Large intestine (tissue), 3 donors: Measurements from ENCODE around the gene AKT1S1. TPM values are rescaled to one million over a fixed set of nuclear protein-coding genes. Genes with fewer than 3 reads are reported as not detected.

ENCODE experiments used
- DNase-seq, 2 donors: peaks; one replicate each; pipeline versions ENCODE4 v3.0.0 to v3.0.0-alpha.2; 2013
- H3K27ac ChIP-seq: one replicate; pipeline ENCODE4 v1.5.1; 2013; ENCODE audit warnings: low read length
- H3K27me3 ChIP-seq: 2 replicates; pipeline ENCODE4 v1.6.1; 2013; ENCODE audit warnings: low read length; ENCODE audit not compliant: control insufficient read depth, insufficient read depth
- H3K36me3 ChIP-seq: 2 replicates; pipeline ENCODE4 v1.6.1; 2013; ENCODE audit warnings: low read length; ENCODE audit not compliant: control insufficient read depth, insufficient read depth
- H3K4me1 ChIP-seq: one replicate; pipeline ENCODE4 v1.6.1; 2013; ENCODE audit warnings: low read length; ENCODE audit not compliant: control insufficient read depth, insufficient read depth
- H3K4me3 ChIP-seq: one replicate; pipeline ENCODE4 v1.5.1; 2013; ENCODE audit warnings: low read length
- H3K9me3 ChIP-seq: one replicate; pipeline ENCODE4 v1.6.1; 2013; ENCODE audit warnings: mild to moderate bottlenecking, low read depth, low read length, moderate library complexity; ENCODE audit not compliant: control insufficient read depth
- WGBS: methylation state at CpG from one replicate; pipeline ENCODE4 v1.1.5; 2013; ENCODE audit warnings: low lambda C conversion rate; ENCODE audit not compliant: insufficient coverage; 5-methylcytosine and 5-hydroxymethylcytosine counted together
- polyA plus RNA-seq: library from polyadenylated mRNA; unstranded; fragments of 120-200 nt; gene quantifications from one replicate; pipeline ENCODE4 v1.2.1, GENCODE V29; 2013

AKT1S1 gene
- polyA plus RNA-seq, 1 donor = 38.5 TPM

GRCh38 chr19:49920624-49921363 lies 43.6 kb upstream of the AKT1S1 start:
- Histone ChIP-seq H3K36me3 (peaks cover 67% of the 10 kb centered on the region), H3K4me1 (no peaks in the 10 kb centered on the region), H3K4me3 (no peak overlapping the region), H3K9me3 (no peaks in the 10 kb centered on the region), H3K27me3 (no peaks in the 10 kb centered on the region), H3K27ac (no peak overlapping the region)
- no CpG with 5 or more reads among the region's 24 CpGs for WGBS
- DNase-seq = no peak

- WGBS = no CpG with 5 or more reads among the region's 8 CpGs
- DNase-seq = no peak
- Histone ChIP-seq H3K27me3 (no peaks in the 10 kb centered on the region), H3K27ac (no peak overlapping the region), H3K36me3 (peaks cover 64% of the 10 kb centered on the region), H3K4me3 (no peak overlapping the region), H3K4me1 (peaks cover 3% of the 10 kb centered on the region), H3K9me3 (no peaks in the 10 kb centered on the region)
Measured at GRCh38 chr19:49918089-49918488, 40.9 kb upstream of the AKT1S1 start.

DNA sequence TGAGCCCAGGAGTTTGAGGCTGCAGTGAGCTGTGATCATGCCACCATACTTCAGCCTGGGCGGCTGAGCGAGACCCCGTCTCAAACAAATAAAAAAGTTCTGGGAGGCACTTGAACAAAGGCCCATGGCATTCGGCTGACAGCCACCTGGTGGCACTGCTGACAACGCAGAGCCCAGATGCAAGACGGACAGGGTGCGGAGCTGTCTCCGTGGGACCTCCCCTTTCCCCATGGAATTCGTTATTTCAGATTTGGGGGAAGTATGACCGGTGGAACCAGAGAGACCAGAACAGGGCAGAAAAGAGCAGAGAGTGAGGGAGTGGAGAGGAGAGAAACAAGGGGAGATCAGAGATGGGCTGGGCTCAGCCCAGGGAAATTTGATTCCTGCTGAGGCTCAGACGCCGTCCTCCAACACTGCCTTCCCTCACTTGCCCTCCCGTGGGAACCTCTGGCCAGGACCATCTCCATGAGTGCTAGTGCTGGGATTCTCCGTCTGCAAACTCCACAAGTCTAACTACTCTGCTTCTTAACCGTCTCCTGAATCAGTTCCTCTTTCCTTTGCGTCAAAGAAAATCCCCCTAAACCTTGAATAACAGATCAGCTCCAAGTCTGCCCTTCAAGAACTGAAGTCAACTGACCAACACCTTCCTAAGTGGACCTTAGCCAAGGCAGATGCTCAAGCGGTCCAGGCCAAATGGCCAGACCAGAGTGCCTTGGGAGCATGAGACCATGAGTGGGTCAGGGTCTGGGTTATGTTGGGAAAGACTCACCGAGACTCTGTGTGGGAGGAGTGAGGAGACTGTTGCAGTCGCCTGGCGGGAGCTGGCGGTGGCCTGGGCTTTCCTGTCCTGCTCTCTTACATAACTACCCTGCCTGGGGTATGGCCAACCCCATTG lies 39.9 kb upstream of the AKT1S1 start:
- H3K27me3 ChIP-seq = no peaks in the 10 kb centered on the region
- DNase-seq = no peak
- H3K36me3 ChIP-seq = peaks cover 62% of the 10 kb centered on the region
- 94% methylated on average over 3 of the region's 21 CpGs for WGBS
- no peak overlapping the region for H3K27ac ChIP-seq
- H3K4me3 ChIP-seq = no peak overlapping the region
- H3K4me1 ChIP-seq = peaks cover 6% of the 10 kb centered on the region
- no peaks in the 10 kb centered on the region for H3K9me3 ChIP-seq

DNA sequence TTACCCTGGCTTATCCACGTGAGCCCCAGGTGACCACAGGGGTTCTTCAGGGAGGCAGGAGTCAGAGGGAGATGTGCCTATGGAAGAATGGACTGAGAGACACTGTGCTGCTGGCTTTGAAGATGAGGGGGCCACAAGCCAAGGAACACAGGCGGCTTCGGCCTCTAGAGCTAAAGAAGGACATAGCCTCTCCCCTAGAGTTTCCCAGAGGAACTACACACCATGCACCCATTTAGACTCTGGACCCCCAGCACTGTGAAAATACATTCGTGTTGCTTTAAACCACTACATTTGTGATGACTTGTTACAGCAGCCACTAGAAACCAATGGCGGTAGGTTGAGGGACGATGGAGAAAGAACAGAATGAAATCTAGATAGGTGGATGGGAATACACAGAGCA lies 38.1 kb upstream of the AKT1S1 start:
- H3K36me3 ChIP-seq = peaks cover 51% of the 10 kb centered on the region
- no peak overlapping the region for H3K27ac ChIP-seq
- no peaks in the 10 kb centered on the region for H3K27me3 ChIP-seq
- no peak for DNase-seq
- peaks cover 6% of the 10 kb centered on the region for H3K4me1 ChIP-seq
- H3K4me3 ChIP-seq = no peak overlapping the region
- no peaks in the 10 kb centered on the region for H3K9me3 ChIP-seq
- WGBS = 100% methylated on average over 3 of the region's 6 CpGs

GRCh38 chr19:49913720-49914119 lies 36.6 kb upstream of the AKT1S1 start:
- no peak overlapping the region for H3K4me3 ChIP-seq
- no peaks in the 10 kb centered on the region for H3K9me3 ChIP-seq
- H3K4me1 ChIP-seq = peaks cover 6% of the 10 kb centered on the region
- DNase-seq = no peak
- H3K27ac ChIP-seq = no peak overlapping the region
- H3K27me3 ChIP-seq = no peaks in the 10 kb centered on the region
- no CpG with 5 or more reads among the region's 10 CpGs for WGBS
- peaks cover 56% of the 10 kb centered on the region for H3K36me3 ChIP-seq

DNA sequence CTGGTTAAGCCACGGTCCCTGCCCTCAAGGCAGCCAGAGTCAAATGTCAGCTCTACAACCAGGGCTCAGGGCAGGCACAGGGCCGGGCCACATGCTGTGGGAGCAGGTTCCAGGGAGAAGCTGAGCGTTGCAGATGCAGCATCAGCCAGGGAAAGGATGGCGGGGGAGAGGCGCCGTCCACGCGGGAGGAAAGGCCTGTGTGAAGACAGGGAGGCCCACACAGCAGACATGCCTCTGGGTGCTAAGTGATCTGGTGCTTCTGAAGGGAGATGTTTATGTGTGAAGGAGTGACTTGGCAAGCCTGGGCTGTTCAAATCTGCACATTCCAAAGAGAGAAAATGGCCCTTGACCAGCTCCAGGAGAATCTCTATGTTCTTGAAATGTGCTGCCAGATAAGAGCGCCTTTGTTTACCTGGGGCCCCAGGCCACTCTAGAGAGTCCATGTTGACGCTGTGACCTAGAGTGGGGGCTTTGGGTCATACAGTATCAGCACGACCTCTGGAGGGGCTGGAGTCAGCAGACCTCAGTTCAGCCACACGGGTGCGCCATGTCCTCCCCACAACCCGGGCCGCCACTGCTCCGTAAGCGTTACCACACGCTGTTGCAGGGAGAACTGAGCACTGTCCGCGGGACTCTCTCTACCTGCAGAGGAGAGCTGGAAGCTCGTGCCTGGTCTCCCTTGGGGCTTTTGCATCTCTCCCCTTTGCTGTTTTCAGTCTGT lies 36.0 kb upstream of the AKT1S1 start:
- no peaks in the 10 kb centered on the region for H3K9me3 ChIP-seq
- H3K27me3 ChIP-seq = no peaks in the 10 kb centered on the region
- no peak overlapping the region for H3K4me3 ChIP-seq
- H3K27ac ChIP-seq = no peak overlapping the region
- DNase-seq = peak in 1 of 2 donors; percentile 43
- WGBS = no CpG with 5 or more reads among the region's 21 CpGs
- peaks cover 6% of the 10 kb centered on the region for H3K4me1 ChIP-seq
- H3K36me3 ChIP-seq = peaks cover 57% of the 10 kb centered on the region

GRCh38 chr19:49911381-49912145 lies 34.4 kb upstream of the AKT1S1 start:
- no peak for DNase-seq
- H3K4me3 ChIP-seq = no peak overlapping the region
- no peak overlapping the region for H3K27ac ChIP-seq
- WGBS = no CpG with 5 or more reads among the region's 9 CpGs
- H3K4me1 ChIP-seq = peaks cover 6% of the 10 kb centered on the region
- peaks cover 59% of the 10 kb centered on the region for H3K36me3 ChIP-seq
- H3K27me3 ChIP-seq = no peaks in the 10 kb centered on the region
- H3K9me3 ChIP-seq = no peaks in the 10 kb centered on the region

DNA sequence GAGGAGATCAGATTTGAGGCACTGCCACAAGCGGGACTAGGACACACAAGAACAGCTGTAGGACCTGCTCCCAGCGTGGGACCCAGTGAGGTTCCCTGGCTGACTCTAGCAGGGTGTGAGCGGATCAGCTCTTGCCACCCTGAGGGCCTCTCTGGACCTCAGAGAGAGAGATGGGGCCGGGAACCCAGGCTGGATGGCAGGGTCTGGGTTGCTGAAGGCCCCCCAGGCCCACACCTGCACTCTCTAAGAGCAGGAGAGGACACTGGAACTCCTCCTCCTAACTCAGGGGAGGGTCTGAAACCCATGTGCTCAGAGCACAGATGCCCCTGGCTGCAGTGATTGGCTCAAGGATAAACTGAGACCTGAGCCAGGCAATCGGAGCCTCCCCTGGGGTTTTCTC lies 33.0 kb upstream of the AKT1S1 start:
- Histone ChIP-seq H3K9me3 (no peaks in the 10 kb centered on the region), H3K27me3 (no peaks in the 10 kb centered on the region), H3K4me1 (peaks cover 6% of the 10 kb centered on the region), H3K36me3 (peaks cover 53% of the 10 kb centered on the region), H3K4me3 (no peak overlapping the region), H3K27ac (no peak overlapping the region)
- DNase-seq = no peak
- WGBS = no CpG with 5 or more reads among the region's 5 CpGs

DNA sequence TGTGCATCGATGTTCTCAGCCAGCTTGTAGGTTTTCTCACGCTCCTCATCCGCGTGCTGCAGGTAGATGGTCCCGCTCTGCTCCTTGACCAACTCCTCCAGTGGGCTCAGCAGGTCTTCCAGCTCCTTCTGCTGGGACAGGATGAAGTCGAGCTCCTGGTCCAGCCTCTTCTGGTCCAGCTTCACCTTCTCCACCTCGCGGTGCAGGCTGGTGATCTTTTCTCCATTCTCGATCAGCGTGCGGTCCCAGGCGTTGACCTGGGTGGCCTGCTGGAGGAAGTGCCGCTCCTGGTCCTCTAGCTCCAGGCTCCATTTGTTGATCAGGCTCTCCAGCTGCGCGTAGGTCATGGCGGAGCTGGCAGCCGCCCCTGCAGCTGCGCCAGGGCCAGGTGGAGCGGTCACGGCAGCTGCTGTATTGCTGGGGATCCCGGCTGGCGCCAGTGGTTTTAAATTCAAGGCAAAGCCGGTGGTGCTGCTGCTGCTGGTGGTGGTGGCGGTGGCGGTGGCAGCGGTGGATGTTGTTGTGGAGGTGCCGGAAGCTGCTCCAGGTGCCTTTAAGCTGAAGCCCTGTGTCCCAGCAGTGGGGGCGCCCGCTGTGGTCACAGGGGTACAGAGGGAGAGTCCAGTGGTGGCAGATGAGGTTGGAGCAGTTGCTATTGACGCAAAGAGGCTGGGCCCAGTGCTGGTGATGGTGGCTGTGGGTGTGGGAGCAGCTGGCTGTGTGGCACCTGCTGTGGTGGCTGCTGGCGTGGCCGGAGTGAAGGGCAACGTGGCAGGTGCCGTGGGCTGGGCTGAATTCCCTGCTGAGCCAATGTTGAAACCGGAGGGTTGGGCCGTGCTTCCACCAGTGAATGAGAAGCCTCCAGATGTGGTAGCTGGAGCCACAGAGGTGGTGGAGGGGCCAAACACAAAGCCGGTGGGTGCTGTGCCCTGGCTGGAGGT lies 31.6 kb upstream of the AKT1S1 start:
- Histone ChIP-seq H3K4me1 (peaks cover 6% of the 10 kb centered on the region), H3K9me3 (no peaks in the 10 kb centered on the region), H3K4me3 (no peak overlapping the region), H3K27ac (no peak overlapping the region), H3K36me3 (peaks cover 48% of the 10 kb centered on the region), H3K27me3 (no peaks in the 10 kb centered on the region)
- DNase-seq = no peak
- 100% methylated on average over 1 of the region's 37 CpGs for WGBS
